Fibroblast of lung (primary cell): ENCODE results near the gene EXOSC10. TPM values are rescaled to one million over a fixed set of nuclear protein-coding genes. Genes with fewer than 3 reads are reported as not detected.

Experiments used
- DNase-seq, 2 donors: peaks; one replicate each; pipeline versions ENCODE4 v3.0.0 to v3.0.0-alpha.2; 2010; ENCODE audit warnings: low read depth in 2 of 2
- H2AFZ ChIP-seq: 2 replicates; pipeline ENCODE4 v1.5.1; 2012; ENCODE audit warnings: low read length, control low read depth, inconsistent platforms
- H3K27ac ChIP-seq: 2 replicates; pipeline ENCODE4 v1.5.1; 2011; ENCODE audit warnings: low read length, control low read depth; ENCODE audit not compliant: insufficient read depth
- H3K27me3 ChIP-seq: 2 replicates; pipeline ENCODE4 v1.5.1; 2011; ENCODE audit warnings: mild to moderate bottlenecking, low read length; ENCODE audit not compliant: control insufficient read depth, insufficient read depth
- H3K36me3 ChIP-seq: 2 replicates; pipeline ENCODE4 v1.5.1; 2011; ENCODE audit warnings: low read length; ENCODE audit not compliant: control insufficient read depth, insufficient read depth
- H3K4me1 ChIP-seq: 2 replicates; pipeline ENCODE4 v1.5.1; 2011; ENCODE audit warnings: low read length; ENCODE audit not compliant: control insufficient read depth, insufficient read depth; ENCODE audit errors: extremely low read depth
- H3K4me2 ChIP-seq: 2 replicates; pipeline ENCODE4 v1.5.1; 2011; ENCODE audit warnings: low read length, control low read depth; ENCODE audit not compliant: insufficient read depth; ENCODE audit errors: extremely low read depth
- H3K4me3 ChIP-seq, 4 experiments: fragments of 200-600 bp in 1 of 4; sonication (generic) in 1 of 4; replicated peaks in 1 of 4; 2 replicates each; pipeline ENCODE4 v1.5.1; 2011 to 2016; ENCODE audit warnings: low read length in 4 of 4, low read depth in 3 of 4, mild to moderate bottlenecking in 3 of 4, control low read depth in 2 of 4, inconsistent platforms in 1 of 4, mixed read lengths in 1 of 4; ENCODE audit not compliant: insufficient read depth in 1 of 4; ENCODE audit errors: control extremely low read depth in 1 of 4
- H3K79me2 ChIP-seq: 2 replicates; pipeline ENCODE4 v1.5.1; 2012; ENCODE audit warnings: mild to moderate bottlenecking, low read length, inconsistent platforms; ENCODE audit not compliant: control insufficient read depth, insufficient read depth
- H3K9ac ChIP-seq: 2 replicates; pipeline ENCODE4 v1.5.1; 2011; ENCODE audit warnings: mild to moderate bottlenecking, low read length, control low read depth; ENCODE audit not compliant: insufficient read depth
- H3K9me3 ChIP-seq: 2 replicates; pipeline ENCODE4 v1.5.1; 2012; ENCODE audit warnings: low read depth, low read length; ENCODE audit not compliant: control insufficient read depth, insufficient read depth
- H4K20me1 ChIP-seq: 2 replicates; pipeline ENCODE4 v1.5.1; 2011; ENCODE audit warnings: low read length; ENCODE audit not compliant: control insufficient read depth, insufficient read depth; ENCODE audit errors: extremely low read depth
- CTCF ChIP-seq, 2 donors: IDR thresholded peaks in 1 of 2; conservative IDR thresholded peaks in 1 of 2; 1 replicate in 1 of 2; 2 replicates in 1 of 2; pipeline ENCODE4 v1.5.1; 2011 to 2012; ENCODE audit warnings: low read length in 2 of 2, control low read depth in 1 of 2, inconsistent platforms in 1 of 2, low read depth in 1 of 2, mild to moderate bottlenecking in 1 of 2
- EZH2 ChIP-seq: IDR thresholded peaks from 2 replicates; pipeline ENCODE4 v1.5.1; 2012; ENCODE audit warnings: low read length, control low read depth, mild to moderate bottlenecking; ENCODE audit errors: missing control alignments
- polyA plus RNA-seq, 2 donors: library from polyadenylated mRNA; depleted of rRNA in 1 of 2; stranded (reverse) in 1 of 2; unstranded in 1 of 2; fragments of >200 nt; gene quantifications; 2 replicates each; pipeline ENCODE4 v1.2.1, GENCODE V29; 2011 to 2012; ENCODE audit warnings: missing spikeins in 1 of 2
- total RNA-seq: library from RNA; depleted of rRNA; stranded (reverse); fragments of >200 nt; gene quantifications from 2 replicates; pipeline ENCODE4 v1.2.1, GENCODE V29; 2014

EXOSC10 gene
- total and polyA plus RNA-seq, 2 donors (not counting 1 experiment from before 2014, with no cell fraction given), result 36.2 to 56.3 TPM

GRCh38 chr1:11046625-11047365, 52.9 kb downstream of the EXOSC10 start, which contains the start of gene MASP2:
Gene MASP2, minus strand, starts transcription at chr1:11047239. Its CDS starts 32 bp downstream, at chr1:11047207.
- Histone ChIP-seq H3K4me1 (no peaks in the 10 kb centered on the region), H3K9ac (no peak within 1 kb of the TSS), H3K79me2 (no peaks in the 10 kb centered on the region), H3K27me3 (no peaks in the 10 kb centered on the region), H4K20me1 (no peaks in the 10 kb centered on the region), H3K9me3 (no peaks in the 10 kb centered on the region), H3K4me2 (no peak within 1 kb of the TSS), H2AFZ (no peak within 1 kb of the TSS), H3K27ac (no peak within 1 kb of the TSS), H3K36me3 (no peaks in the 10 kb centered on the region), H3K4me3 (no peak within 1 kb of the TSS)
- DNase-seq, result no peak
- no peak for TF ChIP-seq EZH2
- TF ChIP-seq CTCF (conservative IDR thresholded peaks at IDR 0.05 in 1 of 2, IDR thresholded peaks at IDR 0.05 in 1 of 2; ENCODE audit: low read depth in 1 of 2, low read length in 2 of 2), result no peak

GRCh38 chr1:11046270-11046566, 53.5 kb downstream of the EXOSC10 start:
- Histone ChIP-seq H3K27me3 (no peaks in the 10 kb centered on the region), H3K27ac (no peak overlapping the region), H4K20me1 (no peaks in the 10 kb centered on the region), H3K36me3 (no peaks in the 10 kb centered on the region), H3K79me2 (no peaks in the 10 kb centered on the region), H3K9me3 (no peaks in the 10 kb centered on the region), H3K9ac (no peak overlapping the region), H2AFZ (no peak overlapping the region), H3K4me3 (no peak overlapping the region), H3K4me2 (no peak overlapping the region), H3K4me1 (no peaks in the 10 kb centered on the region)
- no peak for DNase-seq
- TF ChIP-seq EZH2, result no peak
- TF ChIP-seq CTCF (conservative IDR thresholded peaks at IDR 0.05 in 1 of 2, IDR thresholded peaks at IDR 0.05 in 1 of 2; ENCODE audit: low read depth in 1 of 2, low read length in 2 of 2), result no peak

- H3K9me3 ChIP-seq, result no peaks in the 10 kb centered on the region
- H3K27ac ChIP-seq, result no peak overlapping the region
- H4K20me1 ChIP-seq, result no peaks in the 10 kb centered on the region
- no peaks in the 10 kb centered on the region for H3K79me2 ChIP-seq
- no peak overlapping the region for H3K9ac ChIP-seq
- no peak overlapping the region for H3K4me3 ChIP-seq
- no peaks in the 10 kb centered on the region for H3K27me3 ChIP-seq
- TF ChIP-seq EZH2, result no peak
- H3K4me2 ChIP-seq, result no peak overlapping the region
- no peaks in the 10 kb centered on the region for H3K36me3 ChIP-seq
- H2AFZ ChIP-seq, result no peak overlapping the region
- no peaks in the 10 kb centered on the region for H3K4me1 ChIP-seq
- DNase-seq, result no peak
Observed at GRCh38 chr1:11045428-11046269, 54.0 kb downstream of the EXOSC10 start.
